Measurements from ENCODE around the gene ZDHHC1.

DNA sequence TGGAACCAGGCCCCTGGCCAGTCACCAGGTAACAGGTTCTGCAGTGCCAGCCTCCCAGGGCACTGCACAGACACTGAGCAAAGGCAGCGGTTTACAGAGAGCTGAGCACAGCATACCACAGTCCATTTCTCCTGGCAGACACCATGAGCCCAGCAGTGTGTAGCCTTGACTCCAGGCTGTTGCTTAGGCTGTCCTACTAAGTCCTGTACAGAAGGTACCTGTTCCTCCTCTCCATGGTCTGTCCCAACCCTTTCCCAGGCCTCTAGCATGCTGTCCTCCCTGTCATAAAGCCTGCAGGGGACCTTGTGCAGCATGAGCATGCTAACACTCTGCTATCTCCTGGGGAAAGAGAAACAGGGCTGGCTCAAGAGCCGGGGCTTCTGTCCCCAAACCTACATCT lies 44.7 kb upstream of the ZDHHC1 start:
- TF ChIP-seq CTCF (IDR thresholded peaks at IDR 0.05; ENCODE audit: low read depth, low read length, missing input control) (no peak), TAF1 (conservative IDR thresholded peaks at IDR 0.05) (no peak), GABPA (IDR thresholded peaks at IDR 0.05 in 1 of 2, conservative IDR thresholded peaks at IDR 0.05 in 1 of 2) (no peak), ZBTB33 (IDR thresholded peaks at IDR 0.05) (no peak)
